SK-MEL-5 (cell line): ENCODE results near the gene TNNT3. TPM values are rescaled to one million over a fixed set of nuclear protein-coding genes. Genes with fewer than 3 reads are reported as not detected.

Experiments used
- DNase-seq: peaks from one replicate; pipeline ENCODE4 v3.0.0-alpha.2; 2016; ENCODE audit warnings: low read depth, low spot score
- in situ Hi-C: cut with HindIII; loops from 2 replicates; pipeline ENCODE4 v1.10.0; 2016; ENCODE audit warnings: low sequenced_read_pairs, high pct_unique_total_duplicates, low pct_unique_long_range_greater_than_20kb
- total RNA-seq: library from RNA; depleted of rRNA; stranded (reverse); fragments of >200 nt; shearing (Covaris generic); gene quantifications from 2 replicates; pipeline ENCODE4 v1.2.3, GENCODE V29; 2014

Gene TNNT3
- total RNA-seq, 1 experiment from 2014 or later: not detected

DNA sequence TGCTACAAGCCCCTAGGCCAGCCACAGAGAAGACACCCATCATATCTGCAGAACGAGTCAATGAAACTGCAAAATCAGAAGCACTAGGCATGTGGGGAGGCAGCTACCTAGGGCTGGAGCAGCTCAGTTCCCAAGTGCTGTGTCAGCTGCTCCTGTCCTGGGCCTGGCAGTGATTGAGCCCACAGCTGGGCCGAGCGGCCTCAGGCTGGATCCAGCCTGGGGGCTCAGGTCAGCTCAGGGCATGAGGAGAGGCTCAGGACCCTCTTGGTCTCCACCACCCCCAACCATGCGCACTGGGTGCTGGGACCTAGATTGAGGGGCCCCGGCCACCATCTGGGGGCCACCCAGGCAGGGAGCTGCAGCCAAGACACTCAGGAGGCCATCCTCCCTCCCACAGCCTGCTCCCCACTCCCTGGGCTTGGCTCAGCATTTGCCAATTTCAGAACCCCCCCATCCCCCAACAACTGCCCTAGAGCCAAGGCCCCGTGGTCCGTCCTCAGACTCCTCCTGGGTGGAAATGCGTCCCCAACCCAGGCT, 2.4 kb upstream of the TNNT3 start:
- in situ Hi-C loops: no loop called here
- DNase-seq: no peak

DNA sequence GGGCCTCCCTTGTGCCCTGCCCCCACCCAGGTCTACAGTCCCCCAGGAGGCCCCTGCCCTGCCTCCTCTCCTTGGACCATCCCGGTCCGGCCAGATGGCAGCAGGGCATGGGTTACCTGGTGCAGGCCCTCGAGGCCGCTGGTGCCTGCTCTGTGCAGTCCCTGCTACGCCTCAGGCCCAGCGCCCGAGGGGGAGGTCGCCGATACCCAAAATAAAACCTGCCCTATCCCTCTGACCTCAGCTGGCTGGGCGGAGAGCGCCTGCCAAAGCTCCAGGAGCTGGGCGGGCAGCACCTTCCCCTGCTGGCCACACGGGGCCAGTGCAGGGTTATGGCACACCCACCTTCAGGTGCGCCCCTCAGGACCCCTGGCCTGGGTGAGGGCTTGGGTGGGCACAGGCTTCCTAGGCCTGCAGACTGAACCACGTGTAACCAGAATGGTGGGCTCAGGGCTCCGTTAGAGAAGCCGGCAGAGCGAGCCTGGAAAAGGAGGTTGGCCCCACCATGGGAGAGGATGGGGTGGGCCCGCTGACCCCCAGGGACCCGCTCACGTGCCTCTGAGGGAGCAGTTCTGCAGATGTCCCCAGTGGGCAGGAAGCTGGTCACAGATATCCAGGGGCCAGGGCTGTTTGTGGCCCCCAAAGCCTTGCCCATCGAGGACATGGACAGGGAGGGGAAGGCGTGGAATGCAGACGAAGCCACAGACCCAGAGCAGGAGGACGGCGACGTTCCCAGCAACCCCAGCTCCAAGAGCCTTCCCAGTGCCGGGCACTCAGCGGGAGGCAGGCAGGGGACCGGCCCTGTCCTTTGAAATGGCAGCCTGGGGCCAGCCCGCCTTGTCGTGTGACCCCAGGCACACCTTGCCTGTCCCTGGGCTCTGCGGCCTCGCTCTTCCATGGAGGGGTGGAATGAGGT, 1.7 kb upstream of the TNNT3 start:
- DNase-seq: no peak

DNA sequence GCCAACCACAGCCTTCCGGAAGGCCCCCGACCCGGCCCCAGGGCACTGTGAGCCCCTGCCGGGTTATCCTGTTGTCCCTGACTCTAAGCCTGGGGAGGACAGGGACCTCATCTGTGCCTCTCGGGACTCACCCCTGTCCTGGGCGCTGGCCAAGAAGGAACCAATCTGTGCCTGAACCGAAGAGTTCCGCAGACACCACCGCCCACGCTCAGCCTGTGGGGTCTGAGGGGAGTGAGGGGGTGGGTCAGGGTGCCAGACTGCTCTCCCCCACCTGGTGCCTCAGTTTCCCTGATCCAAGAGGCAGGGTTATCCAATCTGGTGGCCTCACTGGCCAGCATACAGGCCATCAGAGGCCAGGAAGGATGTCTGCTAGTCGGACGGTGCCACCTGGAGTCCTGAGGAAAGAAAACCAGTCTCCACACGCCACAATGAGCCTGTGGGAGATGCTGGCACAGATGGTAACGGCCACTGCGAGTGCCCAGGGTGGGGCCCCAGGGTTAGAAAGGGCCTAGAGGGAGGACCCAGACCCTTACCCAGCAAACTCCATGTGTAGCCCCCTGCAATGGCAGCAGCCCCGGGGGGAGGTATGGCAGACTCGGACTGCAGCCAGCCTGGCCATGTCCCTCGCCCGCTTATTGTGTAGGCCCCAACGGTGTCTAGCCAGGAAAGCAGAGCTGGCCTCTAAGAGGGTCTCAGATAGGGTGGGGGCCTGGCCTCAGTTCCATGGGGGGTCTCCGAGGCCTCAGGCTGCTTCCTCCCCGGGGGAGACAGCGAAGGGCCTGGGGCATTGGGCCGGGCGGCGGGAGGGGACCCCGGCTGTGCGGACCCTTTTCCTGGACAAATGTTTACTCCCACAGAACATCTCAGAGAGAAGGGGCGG, 827 bp upstream of the TNNT3 start:
- in situ Hi-C loops: no loop called here

More for the DNA sequence above, 1.7 kb upstream of the TNNT3 start:
- in situ Hi-C loops: no loop called here

DNA sequence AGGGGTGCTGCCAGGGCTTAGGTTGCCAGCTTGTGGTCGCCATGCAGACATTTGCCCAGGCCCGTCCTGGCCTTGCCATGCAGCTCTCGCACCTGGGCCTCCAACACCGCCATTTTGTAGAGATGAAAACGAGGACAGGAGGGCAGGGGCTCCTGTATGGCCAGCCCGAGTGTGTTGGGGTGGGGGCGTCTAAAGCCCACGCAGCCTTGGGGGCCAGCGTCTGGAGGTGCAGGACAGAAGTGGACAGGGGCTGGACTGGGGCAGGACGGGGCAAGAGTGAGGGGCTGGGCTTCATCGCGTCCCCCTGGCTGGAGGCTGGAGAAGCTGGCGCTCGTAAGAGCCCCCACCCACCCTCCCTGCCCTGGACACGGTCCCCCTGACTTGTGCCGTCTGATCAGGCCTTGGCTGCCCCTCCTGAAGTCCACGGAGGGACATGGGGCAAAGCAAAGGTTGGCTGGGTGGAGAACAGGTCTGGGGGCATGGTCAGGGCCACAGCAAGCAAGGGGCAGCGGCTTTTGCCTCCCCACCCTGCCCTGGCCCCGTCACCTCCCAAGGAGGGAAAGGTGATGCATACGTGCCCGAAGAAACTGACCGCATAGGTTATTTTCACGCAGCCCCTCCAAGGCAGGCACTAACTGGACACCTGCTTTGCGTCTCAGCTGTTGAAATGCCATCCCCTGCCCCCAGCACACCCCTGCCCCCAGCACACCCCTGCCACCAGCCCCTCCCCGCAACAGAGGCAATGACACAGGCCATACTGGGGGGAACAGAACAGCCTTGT, 815 bp downstream of the TNNT3 start:
- in situ Hi-C loops: no loop called here
- DNase-seq: no peak

More for the DNA sequence above, 827 bp upstream of the TNNT3 start:
- no peak for DNase-seq

DNA sequence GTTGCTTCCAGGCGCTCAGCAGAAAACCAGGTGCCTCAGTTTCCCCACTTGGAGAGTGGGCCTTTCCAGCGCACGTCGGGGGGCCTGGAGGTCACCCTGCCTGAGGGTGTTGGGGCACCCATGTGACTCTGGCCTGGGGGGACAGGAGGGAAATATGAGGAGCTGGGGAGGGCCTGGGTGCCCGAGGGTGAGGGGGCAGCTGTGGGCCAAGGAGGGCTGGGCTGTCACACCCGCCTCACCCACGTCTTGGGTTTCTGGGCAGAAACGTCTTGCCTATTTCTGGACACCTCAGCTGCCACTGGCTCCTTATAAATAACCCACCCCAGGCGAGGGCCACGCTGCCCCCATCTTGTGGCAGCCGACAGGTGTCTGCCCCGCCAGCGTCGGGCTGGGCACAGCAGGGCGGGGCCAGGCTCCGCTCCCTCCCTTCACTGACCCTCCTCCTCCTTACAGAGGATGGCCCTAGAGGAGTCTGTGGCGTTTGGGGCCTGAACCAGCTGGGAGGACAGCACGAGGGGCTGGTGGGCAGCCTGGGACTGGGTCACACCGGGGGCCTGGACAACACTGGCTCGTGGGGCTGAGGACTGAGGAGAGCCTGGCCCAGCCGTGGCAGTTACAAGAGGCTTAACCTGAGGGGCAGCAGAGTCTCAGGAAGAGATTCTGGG, 1.5 kb downstream of the TNNT3 start:
- in situ Hi-C loops: no loop called here
- no peak for DNase-seq

DNA sequence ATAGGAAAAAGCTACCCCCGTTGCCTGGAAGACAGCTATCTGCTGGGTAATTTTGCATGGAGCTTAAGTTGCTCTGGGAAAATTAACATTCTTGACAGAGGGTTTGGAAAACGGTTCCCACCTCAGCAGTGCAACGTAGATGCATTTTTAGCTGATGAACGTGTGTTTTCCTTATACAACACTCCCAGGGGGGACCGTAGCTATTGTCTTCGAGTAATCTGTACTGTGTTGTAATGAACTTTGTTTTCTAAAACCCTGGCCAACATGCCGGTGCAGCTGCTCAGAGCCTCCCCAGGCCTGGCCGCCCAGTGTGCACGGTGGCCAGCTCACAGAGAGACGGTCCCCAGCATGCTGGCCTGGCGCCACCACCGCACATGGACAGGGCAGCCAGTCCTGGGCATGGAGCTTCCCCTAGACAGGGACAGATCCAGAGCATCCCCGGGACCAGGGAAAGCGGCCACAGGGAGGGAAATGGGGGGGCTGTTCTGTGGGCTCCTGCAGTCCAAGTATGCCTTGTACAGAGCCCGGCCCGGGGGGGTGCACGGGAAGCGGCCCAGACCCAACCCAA, 2.2 kb downstream of the TNNT3 start:
- in situ Hi-C loops: no loop called here
- no peak for DNase-seq

DNA sequence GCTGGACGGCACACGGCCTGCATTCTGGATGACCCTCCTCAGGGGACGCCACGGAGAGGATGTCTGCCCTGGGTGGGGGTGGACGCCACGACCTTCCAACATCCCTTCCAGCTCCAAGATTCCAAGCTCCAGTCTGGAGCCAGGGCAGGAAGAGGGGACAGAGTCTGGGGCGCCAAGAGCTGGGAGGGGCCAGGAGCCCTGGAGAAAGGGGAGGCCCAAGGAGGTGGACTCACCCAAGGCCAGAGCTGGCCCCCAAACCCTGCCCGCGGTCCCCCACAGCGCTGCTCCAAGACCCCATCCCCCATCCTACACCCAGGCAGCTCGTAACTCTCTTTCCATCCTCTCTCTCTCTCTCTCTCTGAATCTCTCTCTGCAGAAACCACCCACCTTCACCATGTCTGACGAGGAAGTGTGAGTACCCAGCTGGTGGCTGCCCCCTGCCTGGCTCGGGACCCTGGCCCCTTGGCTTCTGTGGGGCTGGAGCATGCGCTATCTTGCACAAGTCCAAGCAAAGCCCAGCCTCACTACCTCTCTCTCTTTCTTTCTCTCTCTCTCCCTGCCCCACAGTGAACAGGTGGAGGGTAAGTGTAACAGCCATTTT, 3.1 kb downstream of the TNNT3 start:
- DNase-seq: no peak

DNA sequence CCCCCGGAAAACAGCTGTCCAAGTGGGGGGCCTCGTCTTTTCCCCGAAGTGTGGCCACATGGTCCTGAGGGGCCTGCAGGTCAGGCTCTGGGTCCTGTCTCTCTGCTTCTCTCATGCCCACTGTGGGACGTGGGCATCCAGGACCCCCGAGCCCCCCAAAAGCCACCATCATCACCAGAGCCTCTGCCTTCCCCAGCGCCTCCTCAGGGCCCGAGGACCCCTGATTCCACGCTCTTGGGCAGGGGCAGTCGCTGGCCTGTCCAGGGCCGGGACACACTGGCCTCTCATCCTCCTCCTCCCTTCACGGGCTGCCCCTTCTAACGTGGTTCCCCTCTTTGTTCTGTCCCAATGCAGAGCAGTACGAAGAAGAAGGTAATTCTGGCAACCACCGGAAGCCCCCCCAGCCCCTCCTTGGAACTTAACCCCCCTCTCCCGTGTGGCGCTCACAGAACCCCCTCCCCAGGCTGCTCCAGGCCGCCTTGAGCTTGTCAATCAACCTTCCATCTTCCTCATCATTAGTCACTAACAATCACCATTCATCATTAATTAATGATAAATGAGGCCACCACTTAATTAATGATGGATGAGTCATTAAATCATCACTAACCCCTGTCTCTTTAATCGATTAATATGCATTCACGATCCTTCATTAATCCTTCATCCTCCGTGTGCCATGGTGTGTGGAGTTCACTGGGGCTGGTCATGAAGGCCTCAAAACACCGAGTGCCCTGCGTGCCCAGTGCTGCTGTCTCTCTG, 3.9 kb downstream of the TNNT3 start:
- in situ Hi-C loops: no loop called here
- no peak for DNase-seq

More for the DNA sequence above, 3.1 kb downstream of the TNNT3 start:
- in situ Hi-C loops: no loop called here

DNA sequence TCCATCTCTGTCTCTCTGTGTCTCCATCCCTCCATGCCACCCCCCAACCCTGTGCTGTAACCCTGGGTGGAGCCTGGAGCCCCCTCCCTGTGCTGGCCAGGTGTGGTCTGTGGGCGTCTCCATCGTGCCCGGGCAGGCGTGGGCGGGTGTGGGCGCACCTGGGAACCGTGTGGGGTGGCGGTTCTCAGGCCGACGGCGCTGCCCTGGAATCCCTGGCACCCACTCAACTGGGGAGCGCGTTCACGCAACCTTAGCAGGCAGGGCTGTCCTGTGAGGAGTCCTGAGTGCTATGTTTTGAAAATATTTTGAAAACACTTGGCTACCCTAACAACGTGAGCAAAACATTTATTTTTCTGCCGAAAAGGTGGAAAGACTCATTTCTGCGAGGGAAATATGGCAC, 4.7 kb downstream of the TNNT3 start:
- DNase-seq: no peak

DNA sequence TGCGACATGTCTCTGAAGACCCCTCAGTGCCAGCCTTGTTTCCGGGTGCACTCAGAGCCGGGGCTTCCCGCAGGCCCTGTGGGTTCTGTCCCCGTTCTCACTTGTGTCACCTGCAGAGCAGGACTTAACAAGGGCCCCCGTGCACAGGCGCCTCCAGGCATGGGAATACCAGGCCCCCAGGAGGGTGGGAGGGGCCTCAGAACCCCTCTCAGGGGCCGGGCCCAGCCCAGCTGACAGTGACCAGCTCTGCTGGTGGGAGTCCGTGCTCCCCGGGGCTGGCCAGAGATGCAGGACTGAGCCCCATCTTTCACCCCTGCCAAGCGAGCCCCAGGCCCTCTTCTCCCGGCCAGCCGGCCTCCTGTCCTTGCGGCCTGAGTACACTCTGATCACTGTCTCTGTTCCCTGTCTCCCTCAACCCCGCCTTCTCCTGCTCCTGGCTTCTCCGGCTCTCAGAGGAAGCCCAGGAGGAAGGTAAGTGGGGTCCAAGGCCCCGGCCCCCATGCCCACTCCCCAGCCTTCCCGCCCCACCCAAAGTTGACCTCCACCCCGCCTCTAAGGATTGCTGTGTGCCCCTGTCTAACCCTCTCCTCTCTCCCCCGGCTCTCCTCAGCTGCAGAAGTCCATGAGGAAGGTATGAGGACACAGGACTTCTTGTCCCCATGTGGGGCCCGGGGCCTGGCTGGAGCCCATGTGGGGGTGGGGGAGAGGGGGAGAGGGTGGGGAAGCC, 5.3 kb downstream of the TNNT3 start:
- in situ Hi-C loops: no loop called here
- DNase-seq: no peak

More for the DNA sequence above, 4.7 kb downstream of the TNNT3 start:
- in situ Hi-C loops: no loop called here

DNA sequence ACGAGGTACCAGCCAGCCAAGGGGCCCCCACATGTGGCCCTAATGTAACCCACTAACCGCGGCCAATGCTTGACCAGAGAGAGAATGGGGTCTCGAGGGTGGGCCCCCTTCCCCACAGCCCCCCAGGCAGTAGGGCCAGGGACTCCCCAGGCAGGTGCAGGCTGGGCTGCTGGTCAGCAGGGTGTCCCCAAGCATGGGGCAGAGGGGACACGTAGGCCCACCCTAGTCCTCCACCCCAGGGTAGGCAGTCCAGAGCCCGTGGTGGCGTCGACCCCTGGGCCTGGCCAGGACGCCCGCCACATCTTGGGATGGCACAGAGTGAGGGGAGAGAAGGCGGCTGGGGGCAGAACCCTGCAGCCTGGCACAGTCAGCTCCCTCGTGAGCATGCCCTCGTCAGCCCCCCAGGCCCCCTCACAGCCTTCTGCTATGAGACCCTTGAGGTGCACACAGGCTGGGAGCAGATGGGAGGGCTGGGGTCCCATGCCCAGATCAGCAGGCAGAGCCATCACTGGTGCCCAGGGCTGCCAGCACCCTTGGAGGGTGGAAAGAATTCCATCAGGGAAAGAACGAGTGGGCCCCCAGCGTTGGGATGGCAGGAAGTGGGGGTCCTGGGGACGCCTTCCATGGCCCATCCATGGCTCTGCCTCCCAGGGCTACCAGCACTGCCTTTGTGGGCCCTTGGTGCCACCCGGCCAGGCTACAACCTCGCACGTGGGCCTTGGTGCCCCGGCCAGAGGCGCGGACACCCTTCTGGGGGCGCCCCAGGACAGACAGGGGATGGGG, 6.1 kb downstream of the TNNT3 start:
- in situ Hi-C loops: no loop called here
- no peak for DNase-seq

DNA sequence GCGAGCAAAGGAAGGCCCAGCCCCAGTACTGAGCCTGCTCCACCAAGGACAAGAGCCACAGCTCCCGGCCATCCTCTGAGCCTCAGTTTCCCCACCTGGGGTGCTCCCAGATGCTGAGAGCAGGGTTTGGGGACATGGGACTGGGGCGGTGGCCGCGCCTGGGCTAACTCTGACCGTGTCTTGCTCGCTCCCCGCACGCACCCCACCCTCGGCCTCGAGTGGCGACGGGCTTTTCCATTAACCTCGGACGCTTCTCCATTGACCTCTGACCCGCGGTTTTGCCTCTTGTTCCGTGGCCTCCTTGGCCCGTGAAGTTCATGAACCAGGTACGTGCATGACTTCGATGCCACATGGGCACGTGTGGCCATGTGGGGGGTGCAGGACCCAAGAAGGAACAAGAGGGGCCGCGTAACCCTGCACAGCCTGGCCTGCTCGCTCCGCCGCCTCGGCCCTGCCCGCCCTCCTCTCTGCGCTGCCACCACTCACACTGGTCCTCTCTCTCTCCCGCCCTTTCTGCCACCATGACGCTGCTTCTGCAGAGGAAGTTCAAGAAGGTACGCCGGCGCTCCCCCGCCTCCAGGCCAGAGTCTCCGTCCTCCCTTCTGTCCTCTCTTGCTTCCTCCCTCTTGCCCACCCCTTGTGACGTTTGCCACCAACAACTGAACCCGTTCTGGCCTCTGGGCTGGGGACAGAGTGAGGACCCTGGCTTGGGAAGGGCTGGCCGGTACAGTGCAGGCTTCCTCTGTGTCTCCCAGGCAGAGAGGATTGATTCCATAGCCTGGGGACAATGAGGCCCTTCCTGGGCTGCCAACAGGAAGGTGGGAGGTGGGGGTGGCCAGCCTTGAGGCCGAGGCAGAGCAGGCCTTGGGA, 6.9 kb downstream of the TNNT3 start:
- no peak for DNase-seq
- in situ Hi-C loops: no loop called here

DNA sequence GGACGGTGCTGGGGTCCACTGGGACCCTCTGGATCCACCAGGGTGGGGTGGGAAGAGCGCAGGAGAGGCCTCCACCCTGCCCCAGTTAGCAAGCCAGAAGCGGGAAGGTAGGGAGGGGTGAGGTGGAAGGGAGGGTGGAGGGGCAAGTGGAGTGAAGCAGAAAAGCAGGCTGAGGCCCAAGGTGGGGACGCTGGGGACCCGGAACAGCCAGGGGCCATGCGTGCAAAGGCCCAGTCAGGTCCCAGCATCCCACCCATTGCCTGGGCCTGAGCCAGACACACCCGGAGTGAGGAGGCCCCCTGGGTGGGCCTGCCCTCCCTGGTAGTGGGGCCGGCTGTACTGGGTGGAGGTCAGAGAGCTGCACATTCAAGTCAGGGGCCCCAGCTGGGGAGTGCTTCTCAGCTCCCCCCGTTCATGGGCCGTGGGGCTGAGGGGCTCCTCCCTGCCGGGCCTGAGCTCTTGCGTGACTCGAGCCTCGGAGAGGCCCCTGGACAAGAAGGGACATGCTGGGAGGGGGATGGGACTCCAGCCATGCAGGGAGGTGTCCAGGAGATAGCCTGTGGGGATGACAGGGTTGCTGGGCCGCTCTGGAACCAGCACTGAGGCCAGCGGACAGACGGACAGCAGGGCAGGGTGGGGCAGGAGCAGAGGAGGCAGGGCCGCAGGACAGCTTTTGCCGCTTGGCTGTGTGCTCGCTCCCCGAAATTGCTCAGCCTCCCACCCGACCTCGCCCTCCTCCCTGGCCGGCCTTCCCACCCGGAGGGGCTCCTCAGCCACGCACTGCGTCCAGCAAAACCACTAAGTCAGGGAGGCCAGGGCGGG, 7.7 kb downstream of the TNNT3 start:
- DNase-seq: no peak
- in situ Hi-C loops: no loop called here
